ENCODE measurements around the gene FAM118B. TPM values are rescaled to one million over a fixed set of nuclear protein-coding genes. Genes with fewer than 3 reads are reported as not detected.

Gene FAM118B
- total and polyA plus RNA-seq, 2 donors (not counting 1 experiment from before 2014, with no cell fraction given), result 21.0 to 30.3 TPM

DNA sequence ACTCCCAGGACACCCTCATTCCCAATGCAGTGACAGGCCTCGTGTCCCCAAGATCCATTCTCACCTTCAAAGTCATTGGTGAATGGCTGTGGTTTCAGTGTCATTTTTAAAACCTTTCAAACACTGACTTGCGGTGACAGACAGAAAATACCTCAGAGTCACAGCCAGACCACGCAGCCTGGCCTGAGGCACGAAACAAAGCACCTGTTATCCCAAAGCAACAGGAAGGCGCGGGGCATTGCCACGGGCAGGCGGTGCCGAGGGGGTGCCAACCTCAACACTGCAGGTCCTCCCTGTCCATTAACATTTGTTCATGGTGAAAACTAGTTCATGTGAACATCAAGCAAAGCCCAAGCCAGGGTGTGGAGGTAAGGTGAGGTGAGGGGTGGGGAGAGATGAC is 38.3 kb upstream of the FAM118B start:
- no peaks in the 10 kb centered on the region for H3K9me3 ChIP-seq (ENCODE audit: control insufficient read depth, insufficient read depth, low read depth, low read length)
- H3K36me3 ChIP-seq (ENCODE audit: control insufficient read depth, insufficient read depth, low read length), result no peaks in the 10 kb centered on the region
- H4K20me1 ChIP-seq (ENCODE audit: control insufficient read depth, extremely low read depth, insufficient read depth, low read length), result no peaks in the 10 kb centered on the region
- H3K4me1 ChIP-seq (ENCODE audit: control insufficient read depth, extremely low read depth, insufficient read depth, low read length), result no peaks in the 10 kb centered on the region
- no peak overlapping the region for H2AFZ ChIP-seq (ENCODE audit: low read length)
- no peaks in the 10 kb centered on the region for H3K79me2 ChIP-seq (ENCODE audit: control insufficient read depth, insufficient read depth, low read length)
- H3K27ac ChIP-seq (ENCODE audit: insufficient read depth, low read length), result no peak overlapping the region
- no peaks in the 10 kb centered on the region for H3K27me3 ChIP-seq (ENCODE audit: control insufficient read depth, insufficient read depth, low read length)
- no peak for DNase-seq (ENCODE audit: low read depth in 2 of 2)
- H3K4me2 ChIP-seq (ENCODE audit: extremely low read depth, insufficient read depth, low read length), result no peak overlapping the region
- H3K9ac ChIP-seq (ENCODE audit: insufficient read depth, low read length), result no peak overlapping the region
- no peak for TF ChIP-seq EZH2 (IDR thresholded peaks at IDR 0.05; ENCODE audit: low read length, missing control alignments)
- TF ChIP-seq, protein P1, sequence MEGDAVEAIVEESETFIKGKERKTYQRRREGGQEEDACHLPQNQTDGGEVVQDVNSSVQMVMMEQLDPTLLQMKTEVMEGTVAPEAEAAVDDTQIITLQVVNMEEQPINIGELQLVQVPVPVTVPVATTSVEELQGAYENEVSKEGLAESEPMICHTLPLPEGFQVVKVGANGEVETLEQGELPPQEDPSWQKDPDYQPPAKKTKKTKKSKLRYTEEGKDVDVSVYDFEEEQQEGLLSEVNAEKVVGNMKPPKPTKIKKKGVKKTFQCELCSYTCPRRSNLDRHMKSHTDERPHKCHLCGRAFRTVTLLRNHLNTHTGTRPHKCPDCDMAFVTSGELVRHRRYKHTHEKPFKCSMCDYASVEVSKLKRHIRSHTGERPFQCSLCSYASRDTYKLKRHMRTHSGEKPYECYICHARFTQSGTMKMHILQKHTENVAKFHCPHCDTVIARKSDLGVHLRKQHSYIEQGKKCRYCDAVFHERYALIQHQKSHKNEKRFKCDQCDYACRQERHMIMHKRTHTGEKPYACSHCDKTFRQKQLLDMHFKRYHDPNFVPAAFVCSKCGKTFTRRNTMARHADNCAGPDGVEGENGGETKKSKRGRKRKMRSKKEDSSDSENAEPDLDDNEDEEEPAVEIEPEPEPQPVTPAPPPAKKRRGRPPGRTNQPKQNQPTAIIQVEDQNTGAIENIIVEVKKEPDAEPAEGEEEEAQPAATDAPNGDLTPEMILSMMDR (conservative IDR thresholded peaks at IDR 0.05 in 1 of 2, IDR thresholded peaks at IDR 0.05 in 1 of 2; ENCODE audit: low read depth in 1 of 2, low read length in 2 of 2), result no peak
- H3K4me3 ChIP-seq (replicated peaks in 1 of 4; ENCODE audit: control extremely low read depth in 1 of 4, insufficient read depth in 1 of 4, low read depth in 3 of 4, low read length in 4 of 4), result no peak overlapping the region

DNA sequence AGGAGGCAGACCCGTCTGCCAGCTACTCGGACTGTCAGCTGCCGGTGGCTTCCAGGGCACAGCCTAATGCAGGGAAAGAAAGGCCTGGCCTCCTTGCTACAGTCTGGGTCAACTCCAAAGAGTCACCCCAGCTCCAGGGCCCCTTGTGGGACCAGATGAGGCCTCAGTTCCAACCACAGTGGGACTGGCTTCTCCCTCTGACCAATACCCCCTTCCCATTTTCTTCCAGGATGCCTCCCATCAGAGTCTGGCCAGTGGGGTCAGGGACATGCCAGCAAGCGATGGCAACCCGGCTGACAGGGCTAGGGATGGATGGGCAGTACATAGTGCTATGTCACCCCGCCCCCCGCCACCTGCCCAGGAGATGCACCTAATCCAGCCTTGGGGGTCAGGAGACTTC is 36.8 kb upstream of the FAM118B start:
- H3K4me3 ChIP-seq (replicated peaks in 1 of 4; ENCODE audit: control extremely low read depth in 1 of 4, insufficient read depth in 1 of 4, low read depth in 3 of 4, low read length in 4 of 4), result no peak overlapping the region
- no peak overlapping the region for H2AFZ ChIP-seq (ENCODE audit: low read length)
- no peaks in the 10 kb centered on the region for H3K36me3 ChIP-seq (ENCODE audit: control insufficient read depth, insufficient read depth, low read length)
- no peaks in the 10 kb centered on the region for H4K20me1 ChIP-seq (ENCODE audit: control insufficient read depth, extremely low read depth, insufficient read depth, low read length)
- DNase-seq (ENCODE audit: low read depth in 2 of 2), result no peak
- no peak overlapping the region for H3K4me2 ChIP-seq (ENCODE audit: extremely low read depth, insufficient read depth, low read length)
- H3K4me1 ChIP-seq (ENCODE audit: control insufficient read depth, extremely low read depth, insufficient read depth, low read length), result no peaks in the 10 kb centered on the region
- no peaks in the 10 kb centered on the region for H3K79me2 ChIP-seq (ENCODE audit: control insufficient read depth, insufficient read depth, low read length)
- TF ChIP-seq, protein P1 (conservative IDR thresholded peaks at IDR 0.05 in 1 of 2, IDR thresholded peaks at IDR 0.05 in 1 of 2; ENCODE audit: low read depth in 1 of 2, low read length in 2 of 2), result no peak
- no peak for TF ChIP-seq EZH2 (IDR thresholded peaks at IDR 0.05; ENCODE audit: low read length, missing control alignments)
- H3K27me3 ChIP-seq (ENCODE audit: control insufficient read depth, insufficient read depth, low read length), result no peaks in the 10 kb centered on the region
- H3K9ac ChIP-seq (ENCODE audit: insufficient read depth, low read length), result no peak overlapping the region
- no peaks in the 10 kb centered on the region for H3K9me3 ChIP-seq (ENCODE audit: control insufficient read depth, insufficient read depth, low read depth, low read length)
- no peak overlapping the region for H3K27ac ChIP-seq (ENCODE audit: insufficient read depth, low read length)

DNA sequence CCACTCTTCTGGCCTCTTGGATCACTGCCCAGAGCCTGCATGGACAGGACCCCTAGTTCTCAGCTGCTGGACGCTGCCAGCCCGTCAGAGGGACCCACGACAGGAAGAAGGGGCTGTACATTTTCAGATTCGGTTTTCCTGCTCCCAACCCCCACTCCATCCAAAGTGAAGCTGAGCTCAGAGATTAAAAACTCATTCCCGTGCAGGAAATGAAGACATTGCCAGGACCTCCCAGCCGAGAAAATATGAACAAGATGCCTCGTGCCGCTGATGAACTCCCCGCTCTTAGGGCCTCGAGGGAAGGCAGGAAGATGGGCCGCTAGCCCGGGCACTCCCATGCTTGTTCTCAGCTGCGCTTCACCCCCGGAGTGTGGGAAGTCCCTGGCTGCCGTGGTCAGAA is 36.2 kb upstream of the FAM118B start:
- no peak for DNase-seq (ENCODE audit: low read depth in 2 of 2)
- H3K9ac ChIP-seq (ENCODE audit: insufficient read depth, low read length), result no peak overlapping the region
- no peak overlapping the region for H3K27ac ChIP-seq (ENCODE audit: insufficient read depth, low read length)
- H3K4me3 ChIP-seq (replicated peaks in 1 of 4; ENCODE audit: control extremely low read depth in 1 of 4, insufficient read depth in 1 of 4, low read depth in 3 of 4, low read length in 4 of 4), result no peak overlapping the region
- H3K4me1 ChIP-seq (ENCODE audit: control insufficient read depth, extremely low read depth, insufficient read depth, low read length), result no peaks in the 10 kb centered on the region
- H4K20me1 ChIP-seq (ENCODE audit: control insufficient read depth, extremely low read depth, insufficient read depth, low read length), result no peaks in the 10 kb centered on the region
- H2AFZ ChIP-seq (ENCODE audit: low read length), result no peak overlapping the region
- TF ChIP-seq, protein P1 (conservative IDR thresholded peaks at IDR 0.05 in 1 of 2, IDR thresholded peaks at IDR 0.05 in 1 of 2; ENCODE audit: low read depth in 1 of 2, low read length in 2 of 2), result no peak
- no peak for TF ChIP-seq EZH2 (IDR thresholded peaks at IDR 0.05; ENCODE audit: low read length, missing control alignments)
- no peaks in the 10 kb centered on the region for H3K79me2 ChIP-seq (ENCODE audit: control insufficient read depth, insufficient read depth, low read length)
- no peaks in the 10 kb centered on the region for H3K9me3 ChIP-seq (ENCODE audit: control insufficient read depth, insufficient read depth, low read depth, low read length)
- no peaks in the 10 kb centered on the region for H3K36me3 ChIP-seq (ENCODE audit: control insufficient read depth, insufficient read depth, low read length)
- H3K27me3 ChIP-seq (ENCODE audit: control insufficient read depth, insufficient read depth, low read length), result no peaks in the 10 kb centered on the region
- no peak overlapping the region for H3K4me2 ChIP-seq (ENCODE audit: extremely low read depth, insufficient read depth, low read length)
